Kidney (tissue), 14 donors: ENCODE measurements around the gene EVA1A. TPM values are rescaled to one million over a fixed set of nuclear protein-coding genes. Genes with fewer than 3 reads are reported as not detected.
A peak's percentile ranks its signal among the peaks of the same experiment; 100 is the strongest.

Experiments used
- DNase-seq, 5 donors: peaks; one replicate each; pipeline ENCODE4 v3.0.0-alpha.2; 2013 to 2020
- FAIRE-seq: peaks from 2 replicates; lab custom pipeline; 2012; peaks lifted over from hg19 to GRCh38; lab: Jason Lieb, UNC
- H3K27ac ChIP-seq, 2 donors: one replicate each; pipeline ENCODE4 v1.7.0; 2013; ENCODE audit warnings: low read depth in 2 of 2, low read length in 2 of 2, inconsistent platforms in 1 of 2
- H3K27me3 ChIP-seq: one replicate; pipeline ENCODE4 v1.7.1; 2013; ENCODE audit warnings: low read length, inconsistent platforms; ENCODE audit not compliant: control insufficient read depth, insufficient read depth
- H3K36me3 ChIP-seq, 3 donors: one replicate each; pipeline versions ENCODE4 v1.7.0 to v1.7.1; 2013; ENCODE audit warnings: low read length in 3 of 3, control low read depth in 1 of 3, inconsistent platforms in 1 of 3; ENCODE audit not compliant: insufficient read depth in 3 of 3, control insufficient read depth in 2 of 3
- H3K4me1 ChIP-seq, 3 donors: one replicate each; pipeline versions ENCODE4 v1.7.0 to v1.7.1; 2013; ENCODE audit warnings: low read length in 3 of 3, inconsistent platforms in 1 of 3, low read depth in 1 of 3; ENCODE audit not compliant: control insufficient read depth in 2 of 3, insufficient read depth in 2 of 3
- H3K4me3 ChIP-seq, 3 donors: one replicate each; pipeline versions ENCODE4 v1.7.0 to v1.8.1; 2013; ENCODE audit warnings: low read length in 3 of 3, control low read depth in 1 of 3, inconsistent platforms in 1 of 3
- H3K9ac ChIP-seq, 3 donors: one replicate each; pipeline versions ENCODE4 v1.7.0 to v1.7.1; 2013; ENCODE audit warnings: low read length in 3 of 3, control low read depth in 1 of 3, inconsistent platforms in 1 of 3
- H3K9me3 ChIP-seq, 3 donors: one replicate each; pipeline versions ENCODE4 v1.7.0 to v1.7.1; 2013; ENCODE audit warnings: low read length in 3 of 3, control low read depth in 1 of 3, inconsistent platforms in 1 of 3; ENCODE audit not compliant: control insufficient read depth in 2 of 3, insufficient read depth in 1 of 3
- intact Hi-C: fragments of 100-400 bp; cut with DNase I; formaldehyde crosslinking; loops from one replicate; pipeline ENCODE4 v1.11.1; 2022
- polyA plus RNA-seq: library from polyadenylated mRNA; stranded (reverse); fragments of 350-450 nt; fragmentation: Illumina TruSeq; extraction: RNeasy Lipid Tissue Mini Kit (QIAGEN cat#74804); gene quantifications from one replicate; pipeline ENCODE4 v1.2.3, GENCODE V29; 2014; ENCODE audit warnings: low read depth, low replicate concordance; ENCODE audit not compliant: insufficient read depth
- total RNA-seq: library from RNA; stranded (reverse); fragmentation: NEBNext Ultra II Directional; extraction: Animal tissue kit (Norgen Biotek cat#: 25700); gene quantifications from one replicate; pipeline ENCODE4 v1.2.1, GENCODE V29; 2021
- TF ChIP-seq, protein P1 (sequence below): IDR thresholded peaks from 3 replicates; pipeline ENCODE4 v1.5.1; 2012; ENCODE audit warnings: mild to moderate bottlenecking, moderate library complexity, borderline replicate concordance; ENCODE audit not compliant: insufficient read depth; ENCODE audit errors: extremely low read depth
- donor health status: control.
- donor health status: control.
- donor health status: control.
- donor health status: control.
- donor health status: control.
- donor health status: DM: yes; HTN: yes; CAD: no.
- donor health status: Normal renal cell carcinoma (clear cell type).

The EVA1A gene
- total and polyA plus RNA-seq, 2 donors from 2014 or later, result 28.1 to 32.4 TPM

DNA sequence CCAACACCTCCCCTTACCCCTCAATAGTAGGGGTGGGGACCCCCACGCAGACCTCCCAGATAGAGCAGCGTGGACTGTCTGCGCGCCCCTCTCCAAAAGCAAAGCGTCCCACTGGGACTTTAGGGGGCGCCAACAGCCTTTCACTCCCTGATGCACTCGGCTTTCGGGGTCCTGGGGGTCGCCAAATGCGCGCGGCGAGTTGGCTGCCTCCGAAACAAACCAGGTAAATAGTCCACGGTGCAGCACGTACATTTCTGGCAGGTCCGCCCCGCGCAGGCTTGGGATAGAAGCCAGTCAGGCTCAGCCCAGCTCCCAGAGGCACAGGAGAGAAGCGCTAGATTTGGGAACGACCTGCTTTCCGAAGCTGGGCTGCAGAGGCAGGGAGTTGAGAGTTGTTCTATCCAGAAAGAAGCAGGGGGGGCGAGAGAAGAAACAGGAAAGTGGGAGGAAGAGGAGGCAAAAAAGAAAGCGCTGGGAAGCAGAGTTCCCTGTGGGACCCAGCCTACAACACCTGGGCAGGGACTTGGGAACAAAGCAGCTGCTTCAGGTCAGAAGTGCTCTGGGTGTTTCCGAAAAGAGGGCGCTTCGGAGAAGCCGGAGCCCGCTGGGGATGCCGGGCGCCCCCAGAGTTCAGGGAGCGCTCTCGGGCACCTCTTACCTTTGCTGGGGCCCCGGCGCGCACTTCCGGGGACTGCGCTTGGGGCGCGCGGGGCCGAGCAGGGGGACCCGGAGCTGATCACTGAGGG, 544 bp downstream of the EVA1A start:
- Histone ChIP-seq H3K27me3 (no peaks in the 10 kb centered on the region), H3K36me3 (peaks cover 0 to 2% (median 0%) of the 10 kb centered on the region in 3 donors), H3K9me3 (no peaks in the 10 kb centered on the region), H3K4me3 (peak overlapping the region; percentile 54 to 76 (median 68)), H3K9ac (peak overlapping the region; percentile 40 to 73 (median 71)), H3K27ac (peak overlapping the region; percentile 78 to 83), H3K4me1 (peaks cover 0 to 48% (median 23%) of the 10 kb centered on the region in 3 donors)
- TF ChIP-seq, protein P1, sequence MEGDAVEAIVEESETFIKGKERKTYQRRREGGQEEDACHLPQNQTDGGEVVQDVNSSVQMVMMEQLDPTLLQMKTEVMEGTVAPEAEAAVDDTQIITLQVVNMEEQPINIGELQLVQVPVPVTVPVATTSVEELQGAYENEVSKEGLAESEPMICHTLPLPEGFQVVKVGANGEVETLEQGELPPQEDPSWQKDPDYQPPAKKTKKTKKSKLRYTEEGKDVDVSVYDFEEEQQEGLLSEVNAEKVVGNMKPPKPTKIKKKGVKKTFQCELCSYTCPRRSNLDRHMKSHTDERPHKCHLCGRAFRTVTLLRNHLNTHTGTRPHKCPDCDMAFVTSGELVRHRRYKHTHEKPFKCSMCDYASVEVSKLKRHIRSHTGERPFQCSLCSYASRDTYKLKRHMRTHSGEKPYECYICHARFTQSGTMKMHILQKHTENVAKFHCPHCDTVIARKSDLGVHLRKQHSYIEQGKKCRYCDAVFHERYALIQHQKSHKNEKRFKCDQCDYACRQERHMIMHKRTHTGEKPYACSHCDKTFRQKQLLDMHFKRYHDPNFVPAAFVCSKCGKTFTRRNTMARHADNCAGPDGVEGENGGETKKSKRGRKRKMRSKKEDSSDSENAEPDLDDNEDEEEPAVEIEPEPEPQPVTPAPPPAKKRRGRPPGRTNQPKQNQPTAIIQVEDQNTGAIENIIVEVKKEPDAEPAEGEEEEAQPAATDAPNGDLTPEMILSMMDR, result peak; percentile 18
- DNase-seq (peak; percentile 67 to 85 (median 78)), FAIRE-seq (no peak)
- intact Hi-C loops, result no loop called here

DNA sequence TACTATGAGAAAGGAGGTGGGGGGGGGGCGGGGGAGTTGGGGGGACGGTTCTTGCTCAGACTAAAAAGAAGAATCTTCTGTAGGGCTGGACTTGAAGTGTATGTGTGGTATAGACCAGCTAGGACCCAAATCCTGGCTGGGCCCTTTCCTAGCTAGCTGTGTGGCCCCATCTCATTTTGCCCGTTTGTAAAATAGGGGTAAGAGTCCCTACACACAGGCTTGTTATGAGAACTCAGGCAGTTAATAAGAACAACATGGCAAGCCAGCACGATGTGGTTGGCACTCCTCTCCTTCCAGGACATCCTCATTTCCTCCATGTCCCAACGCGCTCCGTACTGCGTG, 1.1 kb downstream of the EVA1A start:
- H3K27me3 ChIP-seq, result no peaks in the 10 kb centered on the region
- peaks cover 0 to 44% (median 25%) of the 10 kb centered on the region in 3 donors for H3K4me1 ChIP-seq
- DNase-seq, result peak in 1 of 5 donors; percentile 45
- H3K27ac ChIP-seq, result peak overlapping the region; percentile 78 to 83
- peak overlapping the region; percentile 54 to 76 (median 68) for H3K4me3 ChIP-seq
- no peak for FAIRE-seq
- TF ChIP-seq, protein P1, result no peak
- H3K9ac ChIP-seq, result peak overlapping the region; percentile 19 to 73 (median 40)
- intact Hi-C loops, result no loop called here
- peaks cover 0 to 2% (median 0%) of the 10 kb centered on the region in 3 donors for H3K36me3 ChIP-seq
- H3K9me3 ChIP-seq, result no peaks in the 10 kb centered on the region

DNA sequence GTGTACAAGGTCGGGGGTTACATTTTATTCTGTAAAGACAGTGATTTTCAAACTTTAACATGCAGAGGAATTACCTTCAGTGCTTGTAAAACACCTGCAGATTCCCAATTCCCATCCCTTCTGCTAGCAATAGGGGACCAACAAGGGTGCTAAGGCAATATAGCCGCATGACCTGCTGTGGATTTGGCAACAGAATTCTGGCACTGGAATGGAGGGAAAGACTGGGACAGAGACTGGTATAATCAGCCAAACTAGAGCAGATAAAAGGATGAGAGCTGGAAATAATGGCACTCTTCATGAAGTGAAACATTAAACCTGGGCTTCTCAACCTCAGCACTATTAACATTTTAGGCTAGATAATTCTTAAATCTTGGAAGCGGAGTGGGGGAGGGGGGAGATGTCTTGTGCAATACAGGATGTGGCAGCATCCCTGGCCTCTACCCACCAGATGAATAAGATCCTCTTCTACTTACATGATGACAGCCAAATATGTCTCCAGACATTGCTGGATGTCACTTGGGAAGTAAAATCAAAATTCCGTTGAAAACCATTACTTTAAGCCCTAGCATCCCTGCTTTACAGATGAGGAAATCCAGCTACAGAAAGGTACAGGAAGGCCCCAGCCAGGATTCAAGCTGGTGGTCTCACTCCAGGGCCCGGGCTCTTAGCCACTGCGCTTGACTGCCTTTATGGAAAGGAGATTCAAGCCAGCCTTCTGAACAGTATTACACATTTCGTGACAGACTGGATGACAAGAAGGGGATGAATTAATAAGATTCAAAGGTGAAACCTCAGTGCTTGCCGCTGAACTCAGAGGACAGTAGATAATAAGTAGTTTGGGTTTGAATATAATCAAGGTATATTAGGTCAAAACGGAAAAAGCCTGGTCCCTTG, 1.7 kb downstream of the EVA1A start:
- TF ChIP-seq, protein P1, result no peak
- Histone ChIP-seq H3K4me3 (peak overlapping the region in 2 of 3 donors; percentile 28 to 47), H3K27me3 (no peaks in the 10 kb centered on the region), H3K9me3 (no peaks in the 10 kb centered on the region), H3K27ac (peak overlapping the region in 1 of 2 donors; percentile 19), H3K9ac (peak overlapping the region in 1 of 3 donors; percentile 44), H3K4me1 (peaks cover 0 to 46% (median 25%) of the 10 kb centered on the region in 3 donors), H3K36me3 (peaks cover 0 to 2% (median 0%) of the 10 kb centered on the region in 3 donors)
- DNase-seq, result peak in 2 of 5 donors; percentile 26 to 30
- intact Hi-C loops, result no loop called here
- no peak for FAIRE-seq
